Measurements from ENCODE around the gene PLTP.
"Not testable (repeated sequence)": the region's sequence is repeated elsewhere in the genome, so short reads cannot be mapped to it uniquely, and the experiment has no call there.

- not testable (repeated sequence) for TF ChIP-seq RAD21 (conservative IDR thresholded peaks at IDR 0.05); CTCF (IDR thresholded peaks at IDR 0.05; ENCODE audit: poor library complexity, severe bottlenecking); SMC3 (conservative IDR thresholded peaks at IDR 0.05; ENCODE audit: poor library complexity); TAF1 (IDR thresholded peaks at IDR 0.05; ENCODE audit: low read depth)
Observed at GRCh38 chr20:45901332-45901731, 10.6 kb downstream of the PLTP start.

Data from neural cell (in vitro differentiated cells).